GM18498 (cell line): ENCODE results near the gene ACTR6.
"Not testable (repeated sequence)": the region's sequence is repeated elsewhere in the genome, so short reads cannot be mapped to it uniquely, and the experiment has no call there.

Source experiments
- ATAC-seq: cut with Tn5 transposase; IDR thresholded peaks from one replicate; pipeline ENCODE4 v1.9.1; 2021; ENCODE audit warnings: mild to moderate bottlenecking, moderate library complexity; ENCODE audit not compliant: unreplicated experiment

Gene ACTR6

DNA sequence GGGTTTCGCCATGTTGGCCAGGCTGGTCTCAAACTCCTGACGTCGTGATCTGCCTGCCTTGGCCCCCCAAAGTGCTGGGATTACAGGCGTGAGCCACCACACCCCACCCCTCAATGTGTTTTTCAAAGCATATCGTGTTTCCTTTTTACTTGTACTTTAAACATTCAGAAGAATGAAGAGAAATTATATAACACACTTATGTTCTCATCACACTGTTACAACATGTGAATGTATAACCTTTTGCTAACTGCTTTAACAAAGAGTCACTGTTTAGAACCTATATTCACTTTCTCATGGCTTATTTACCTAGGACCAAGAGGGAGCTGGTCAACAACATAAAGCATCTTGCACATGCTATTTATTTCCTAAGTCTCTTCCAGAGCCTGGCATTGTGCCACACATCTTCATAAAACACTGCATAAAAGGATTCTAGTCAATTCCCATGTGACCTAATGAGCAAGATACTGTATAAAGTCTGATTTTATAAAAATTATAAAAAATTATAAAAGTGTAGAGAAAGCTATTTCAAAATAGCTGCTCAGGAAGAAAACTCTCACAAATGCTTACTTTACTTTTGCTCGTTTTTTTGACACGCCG is 16.0 kb upstream of the ACTR6 start:
- no peak for ATAC-seq

- ATAC-seq: peak; percentile 87
These were observed 15.2 kb upstream of the ACTR6 start for GRCh38 chr12:100185361-100185894.

DNA sequence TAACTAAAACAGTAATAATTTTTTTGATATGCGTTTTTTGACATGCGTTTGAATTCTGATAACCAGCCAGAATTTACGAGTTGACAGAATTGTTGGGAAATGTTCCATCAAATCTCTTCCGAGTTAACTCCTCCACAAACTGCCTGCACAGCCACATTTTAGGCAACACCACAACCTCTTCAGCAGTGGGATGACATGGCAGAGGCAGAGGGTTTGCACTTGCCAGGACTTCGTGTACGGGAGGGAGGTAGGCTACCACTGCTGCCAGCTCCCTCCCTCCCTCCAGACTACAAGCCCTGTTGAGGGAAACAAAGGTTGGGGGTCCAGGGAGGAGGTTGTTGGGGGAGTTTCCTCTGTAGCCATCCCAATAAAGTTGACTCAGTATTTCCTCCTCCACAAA is 14.5 kb upstream of the ACTR6 start:
- ATAC-seq: no peak

DNA sequence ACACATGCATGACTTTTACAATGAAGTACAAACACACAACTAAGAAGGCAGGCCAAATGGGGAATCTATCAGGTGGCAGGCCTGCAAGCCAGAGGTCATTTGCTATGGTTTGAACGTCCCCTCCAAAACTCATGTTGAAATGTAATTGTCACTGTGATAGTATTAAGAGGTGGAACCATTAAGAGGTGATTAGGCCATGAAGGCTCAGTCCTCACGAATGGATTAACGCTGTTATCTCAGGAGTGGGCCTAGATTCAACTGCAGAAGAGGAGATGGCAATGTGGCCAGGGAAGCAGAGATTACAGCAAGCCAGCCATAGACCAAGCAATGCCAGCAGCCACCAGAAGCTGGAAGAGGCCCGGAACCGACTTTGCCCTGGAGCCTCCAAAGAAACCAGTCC is 13.5 kb upstream of the ACTR6 start:
- ATAC-seq: no peak

DNA sequence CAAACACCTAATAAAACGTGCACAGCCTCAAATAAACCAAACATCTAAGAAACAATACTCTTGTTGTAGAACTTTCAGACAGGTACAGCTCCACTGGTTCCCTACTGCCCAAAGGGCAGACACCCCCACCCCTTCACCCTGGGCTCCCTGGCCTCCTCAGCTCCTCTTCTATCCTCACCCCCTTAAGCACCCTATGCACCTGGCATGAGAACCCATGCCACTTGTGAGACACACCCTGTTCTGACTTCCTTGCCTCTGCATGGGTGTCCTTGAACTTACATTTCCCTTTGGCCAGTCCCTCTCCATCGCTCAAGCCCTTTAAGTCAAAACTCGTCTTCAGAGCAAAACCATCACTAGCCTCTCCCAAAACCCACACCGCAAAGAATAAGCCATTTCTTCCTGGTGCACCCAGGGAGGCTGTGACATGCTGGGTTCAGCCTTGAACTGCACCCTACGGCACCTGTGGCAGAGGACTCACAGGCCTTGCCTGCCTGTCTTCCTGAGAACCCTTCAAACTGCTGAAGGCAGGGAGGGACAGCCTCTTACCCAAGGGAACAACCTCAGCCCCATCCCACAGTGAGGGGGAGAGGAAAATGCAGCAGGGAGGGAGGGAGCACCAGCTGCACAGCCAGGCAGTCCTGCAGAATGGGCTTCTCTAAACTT is 12.6 kb upstream of the ACTR6 start:
- ATAC-seq: no peak

- ATAC-seq: not testable (repeated sequence)
These were observed 11.6 kb upstream of the ACTR6 start for GRCh38 chr12:100188888-100189635.

GRCh38 chr12:100189636-100190394 is 10.8 kb upstream of the ACTR6 start:
- no peak for ATAC-seq

DNA sequence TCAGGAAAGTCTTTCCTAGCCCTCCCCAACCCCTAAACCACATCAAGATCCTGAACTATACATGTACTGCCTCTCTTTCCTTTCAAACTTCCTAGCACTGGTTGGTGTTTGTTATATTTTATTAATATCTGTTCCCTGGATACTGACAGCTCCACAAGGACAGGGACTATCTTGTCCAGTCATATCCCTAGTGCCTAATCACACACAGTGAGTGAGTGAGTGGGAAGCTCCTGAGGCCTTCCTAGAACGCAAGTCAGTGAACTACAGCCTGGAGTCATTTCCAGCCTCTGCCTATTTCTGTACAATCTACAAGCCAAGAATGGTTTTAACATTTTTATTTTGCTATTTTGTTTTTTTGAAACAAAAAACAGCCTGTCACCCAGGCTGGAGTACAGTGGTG is 7.5 kb upstream of the ACTR6 start:
- ATAC-seq: no peak

GRCh38 chr12:100197486-100197885 is 3.1 kb upstream of the ACTR6 start:
- no peak for ATAC-seq

- no peak for ATAC-seq
These were observed 1.6 kb upstream of the ACTR6 start for GRCh38 chr12:100199023-100199346.

GRCh38 chr12:100199347-100200149 is 1.1 kb upstream of the ACTR6 start:
- ATAC-seq: peak; percentile 74

DNA sequence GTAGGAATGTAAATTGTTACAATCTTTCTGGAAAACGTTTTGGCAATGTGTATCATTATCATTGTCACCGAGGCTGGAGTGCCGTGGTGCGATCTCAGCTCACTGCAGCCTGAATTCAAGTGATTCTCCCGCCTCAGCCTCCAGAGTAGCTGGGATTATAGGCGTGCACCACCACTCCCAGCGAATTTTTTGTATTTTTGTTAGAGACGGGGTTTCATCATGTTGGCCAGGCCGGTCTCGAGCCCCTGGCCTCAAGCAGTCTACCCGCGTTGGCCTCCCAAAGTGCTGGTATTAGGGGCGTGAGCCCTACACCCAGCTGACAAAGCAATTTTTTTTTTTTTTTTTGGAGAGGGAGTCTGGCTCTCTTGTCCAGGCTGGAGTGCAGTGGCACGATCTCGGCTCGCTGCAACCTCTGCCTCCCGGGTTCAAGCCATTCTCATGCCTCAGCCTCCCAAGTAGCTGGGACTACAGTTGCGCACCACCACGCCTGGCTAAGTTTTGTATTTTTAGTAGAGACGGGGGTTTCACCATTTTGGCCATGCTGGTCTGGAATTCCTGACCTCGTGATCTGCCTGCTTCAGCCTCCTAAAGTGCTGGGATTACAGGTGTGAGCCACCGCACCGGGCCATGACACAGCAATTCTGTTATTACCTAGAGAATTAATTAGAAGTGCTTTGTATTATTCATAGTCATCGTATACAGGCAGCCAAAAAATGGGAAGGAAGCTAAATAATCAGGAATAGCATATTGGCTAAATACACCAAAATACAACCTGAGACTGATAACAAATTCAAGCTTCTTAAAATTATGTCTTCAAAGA is 1.2 kb downstream of the ACTR6 start:
- ATAC-seq: no peak

DNA sequence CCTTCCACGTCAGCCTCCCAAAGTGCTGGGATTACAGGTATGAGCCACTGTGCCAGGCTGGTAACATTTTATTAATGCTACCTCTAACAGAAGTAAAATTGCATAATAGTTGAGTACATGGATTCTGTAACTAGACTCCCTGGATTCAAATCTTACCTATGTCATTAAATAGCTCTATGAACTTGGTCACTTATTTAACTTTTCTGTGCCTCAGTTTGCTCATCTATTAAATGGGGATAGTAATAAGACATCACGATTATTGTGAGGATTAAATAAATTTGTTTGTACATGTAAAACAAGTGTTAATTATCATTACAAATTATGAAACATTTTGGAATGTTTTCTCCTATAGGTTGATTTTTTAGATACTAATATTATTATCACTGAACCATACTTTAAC is 6.7 kb downstream of the ACTR6 start:
- ATAC-seq: no peak

GRCh38 chr12:100208834-100209233 is 8.2 kb downstream of the ACTR6 start:
- no peak for ATAC-seq

- no peak for ATAC-seq
These were observed 11.1 kb downstream of the ACTR6 start for GRCh38 chr12:100211698-100212097.

DNA sequence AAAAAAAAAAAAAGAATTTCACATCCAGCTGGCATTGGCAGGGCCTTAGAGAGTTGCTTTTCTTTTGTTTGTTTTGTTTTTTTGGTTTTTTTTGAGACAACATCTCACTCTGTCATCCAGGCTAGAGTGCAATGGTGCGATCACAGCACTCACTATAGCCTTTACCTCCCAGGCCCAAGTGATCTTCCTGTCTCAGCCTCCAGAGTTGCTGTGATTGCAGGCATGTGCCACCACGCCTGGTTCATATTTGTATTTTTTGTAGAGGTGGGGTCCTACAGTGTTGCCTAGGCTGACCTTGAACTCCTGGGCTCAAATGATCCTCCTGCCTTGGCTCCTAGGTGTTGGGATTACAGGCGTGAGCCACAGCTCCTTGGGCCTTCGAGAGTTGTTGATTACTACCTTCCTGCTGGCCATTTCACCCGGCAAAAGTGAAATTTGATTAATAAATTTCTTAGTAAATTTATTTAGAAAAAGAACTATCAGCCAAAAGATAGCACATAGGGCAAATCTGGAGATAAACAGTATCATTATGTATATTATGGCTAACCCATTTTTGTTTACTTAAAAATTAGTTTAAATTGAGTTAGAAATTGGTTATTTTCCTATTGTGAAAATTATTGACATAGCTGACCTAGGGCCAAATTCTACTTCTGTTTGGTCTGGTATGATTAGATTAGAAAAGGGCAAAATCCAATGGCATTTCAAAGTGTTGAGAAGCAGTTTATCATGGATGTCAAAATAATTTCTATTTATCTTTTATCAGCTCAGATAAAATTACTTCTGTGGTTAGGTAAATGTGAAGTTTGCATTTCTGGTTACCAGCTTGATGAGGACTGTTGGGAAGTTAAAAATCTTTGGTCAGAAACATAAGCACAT is 12.6 kb downstream of the ACTR6 start:
- no peak for ATAC-seq

- no peak for ATAC-seq
These were observed 13.9 kb downstream of the ACTR6 start for GRCh38 chr12:100214518-100214917.

DNA sequence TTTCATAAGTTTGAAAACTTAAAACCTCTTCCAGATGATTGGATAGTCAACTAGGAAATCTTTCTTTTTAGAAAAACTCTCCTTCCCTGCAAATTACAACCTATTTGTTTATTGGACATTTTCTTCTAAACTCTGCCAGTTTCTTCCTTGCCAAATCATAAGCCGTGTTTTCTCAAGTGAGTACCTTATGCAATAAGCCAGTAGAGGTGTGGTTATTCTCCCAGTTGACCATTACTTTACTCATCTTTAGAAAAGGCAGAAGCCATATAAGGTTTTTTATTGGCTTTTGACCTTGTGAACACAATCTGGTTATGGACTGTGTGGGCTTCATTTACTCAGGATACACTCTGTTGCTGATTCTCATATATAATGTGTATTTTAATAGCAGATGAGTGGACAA is 14.6 kb downstream of the ACTR6 start:
- ATAC-seq: no peak

DNA sequence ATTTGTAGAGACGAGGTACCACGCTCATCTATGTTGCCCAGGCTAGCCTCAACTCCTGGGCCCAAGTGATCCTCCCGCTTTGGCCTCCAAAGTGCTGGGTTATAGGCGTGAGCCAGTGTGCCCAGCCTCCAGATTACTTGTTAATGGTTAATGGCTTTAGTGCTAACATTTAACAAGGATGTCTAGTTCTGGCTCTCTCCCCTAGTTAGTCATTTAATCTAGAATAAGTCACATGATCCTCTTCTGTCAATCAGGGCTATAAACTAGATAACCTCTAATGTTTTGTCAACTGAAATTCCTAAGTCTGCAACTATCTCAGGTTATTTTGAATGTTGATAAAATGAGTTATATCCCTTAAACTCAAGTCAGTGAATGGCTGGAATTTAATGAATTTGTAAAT is 15.7 kb downstream of the ACTR6 start:
- ATAC-seq: no peak
